KMS-11 (cell line): ENCODE results near the gene FANK1.
"Not testable (repeated sequence)": the region's sequence is repeated elsewhere in the genome, so short reads cannot be mapped to it uniquely, and the experiment has no call there.

Source experiments
- H2AFZ ChIP-seq: fragments of 200-600 bp; sonication (generic); 2 replicates; pipeline ENCODE4 v1.6.1; 2016; ENCODE audit warnings: antibody characterized with exemption, mixed run types, low read depth
- H3K27ac ChIP-seq: fragments of 200-600 bp; sonication (generic); 2 replicates; pipeline ENCODE4 v1.6.1; 2016; ENCODE audit warnings: mild to moderate bottlenecking, mixed run types
- H3K27me3 ChIP-seq: fragments of 200-600 bp; sonication (generic); 2 replicates; pipeline ENCODE4 v1.6.1; 2017; ENCODE audit warnings: mild to moderate bottlenecking, low read depth, mixed run types, moderate library complexity; ENCODE audit not compliant: insufficient read depth
- H3K36me3 ChIP-seq: fragments of 200-600 bp; sonication (generic); 2 replicates; pipeline ENCODE4 v1.6.1; 2017; ENCODE audit warnings: mild to moderate bottlenecking, mixed run types; ENCODE audit not compliant: insufficient read depth
- H3K4me1 ChIP-seq: fragments of 200-600 bp; sonication (generic); 2 replicates; pipeline ENCODE4 v1.6.1; 2016; ENCODE audit warnings: mild to moderate bottlenecking, low read depth, mixed run types; ENCODE audit not compliant: poor library complexity, severe bottlenecking
- H3K4me2 ChIP-seq: fragments of 200-600 bp; sonication (generic); 2 replicates; pipeline ENCODE4 v1.7.0; 2016; ENCODE audit warnings: mild to moderate bottlenecking, mixed run types
- H3K4me3 ChIP-seq: fragments of 200-600 bp; sonication (generic); IDR thresholded peaks from 2 replicates; pipeline ENCODE4 v1.6.1; 2017; ENCODE audit warnings: low read depth, low read length, mixed read lengths; ENCODE audit not compliant: insufficient read depth
- H3K79me2 ChIP-seq: fragments of 200-600 bp; sonication (generic); 2 replicates; pipeline ENCODE4 v1.6.1; 2016; ENCODE audit warnings: low read depth, mixed run types; ENCODE audit not compliant: insufficient read depth
- H3K9ac ChIP-seq: fragments of 200-600 bp; sonication (generic); 2 replicates; pipeline ENCODE4 v1.6.1; 2016; ENCODE audit warnings: mild to moderate bottlenecking, mixed run types
- H4K20me1 ChIP-seq: fragments of 200-600 bp; sonication (generic); 2 replicates; pipeline ENCODE4 v1.6.1; 2016; ENCODE audit warnings: mild to moderate bottlenecking, mixed run types; ENCODE audit not compliant: insufficient read depth
- TF ChIP-seq, protein P1 (sequence below): fragments of 200-600 bp; sonication (generic); conservative IDR thresholded peaks from 2 replicates; pipeline ENCODE4 v1.6.1; 2017; ENCODE audit warnings: low read depth, mild to moderate bottlenecking, antibody characterized with exemption, low read length, moderate library complexity, mixed read lengths

The FANK1 gene, protein sequence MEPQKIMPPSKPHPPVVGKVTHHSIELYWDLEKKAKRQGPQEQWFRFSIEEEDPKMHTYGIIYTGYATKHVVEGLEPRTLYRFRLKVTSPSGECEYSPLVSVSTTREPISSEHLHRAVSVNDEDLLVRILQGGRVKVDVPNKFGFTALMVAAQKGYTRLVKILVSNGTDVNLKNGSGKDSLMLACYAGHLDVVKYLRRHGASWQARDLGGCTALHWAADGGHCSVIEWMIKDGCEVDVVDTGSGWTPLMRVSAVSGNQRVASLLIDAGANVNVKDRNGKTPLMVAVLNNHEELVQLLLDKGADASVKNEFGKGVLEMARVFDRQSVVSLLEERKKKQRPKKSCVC

DNA sequence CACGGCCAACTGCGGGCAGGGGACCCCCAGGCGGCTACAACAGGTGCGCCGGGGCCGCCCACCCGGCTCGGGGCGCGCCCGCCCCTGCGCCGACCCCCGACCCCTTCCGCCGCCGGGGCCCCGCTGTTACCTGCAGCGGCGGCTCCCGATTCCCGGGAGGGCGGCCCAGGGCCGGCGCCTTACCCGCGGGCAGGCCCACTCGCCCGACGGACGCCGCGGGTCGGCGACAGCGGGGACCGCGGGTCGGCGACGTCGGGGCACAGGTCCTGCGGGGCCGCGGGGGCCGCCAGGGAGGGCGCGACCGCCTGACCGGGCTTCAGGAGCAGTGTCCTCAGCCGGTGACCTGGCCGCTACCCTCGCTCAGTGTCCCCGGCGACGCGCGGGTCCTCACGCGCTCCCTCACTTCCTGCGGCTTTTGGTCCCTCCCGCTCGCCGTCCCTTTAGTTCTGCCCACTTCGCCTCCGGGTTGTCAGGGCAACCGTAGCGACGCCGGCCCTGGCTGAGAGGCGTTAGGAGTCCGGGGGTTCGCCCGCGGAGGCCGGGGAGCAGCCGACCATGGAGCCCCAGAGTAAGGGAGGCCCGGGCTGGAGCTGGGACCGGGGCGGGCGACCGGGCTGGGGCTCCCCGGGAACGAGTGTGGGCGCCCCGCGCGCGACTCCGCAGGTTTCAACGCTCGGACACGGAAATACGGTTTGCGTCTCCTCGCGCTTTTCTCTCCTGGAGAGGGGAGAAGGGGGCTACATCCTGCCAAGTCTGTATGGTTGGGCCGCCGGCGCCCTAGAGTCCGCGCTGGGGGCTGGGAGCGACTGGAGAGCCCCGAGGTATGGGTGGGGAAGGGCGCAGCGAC, at the start of gene FANK1:
Gene FANK1, plus strand, starts transcription at position 477 of the 847 bp plus-strand sequence. Its CDS starts 79 bp downstream, at position 556.
- peak within 1 kb of the TSS; percentile 51 for H3K27ac ChIP-seq
- not testable (repeated sequence) for H3K27me3 ChIP-seq, H3K4me3 ChIP-seq, H4K20me1 ChIP-seq, H3K36me3 ChIP-seq, H3K4me1 ChIP-seq, H3K79me2 ChIP-seq
- peak within 1 kb of the TSS; percentile 75 for H2AFZ ChIP-seq
- H3K4me2 ChIP-seq: peak within 1 kb of the TSS; percentile 49
- H3K9ac ChIP-seq: peak within 1 kb of the TSS; percentile 70; the same call in 1 of the 2 replicates

DNA sequence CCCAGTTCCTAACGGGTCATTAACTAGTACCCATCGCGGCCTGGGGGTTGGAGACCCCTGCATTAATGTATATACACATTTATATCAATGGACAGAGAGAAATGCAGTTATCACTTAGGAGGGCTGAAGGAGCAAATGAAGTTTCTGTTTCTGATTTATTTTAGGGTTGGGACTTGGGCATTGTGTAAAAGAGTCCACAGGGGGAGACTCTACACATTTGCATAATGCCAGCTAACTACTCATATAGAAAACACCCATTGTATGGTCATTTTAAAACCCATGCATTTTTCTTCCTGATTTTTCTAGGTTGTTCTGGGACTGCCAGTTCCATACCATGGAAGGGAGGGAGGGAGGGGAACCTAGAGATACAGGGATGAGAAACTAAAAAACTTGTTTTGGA, 49.5 kb upstream of the FANK1 start:
- Histone ChIP-seq H3K36me3 (no peaks in the 10 kb centered on the region), H2AFZ (no peak overlapping the region), H4K20me1 (no peaks in the 10 kb centered on the region), H3K9ac (no peak overlapping the region), H3K4me3 (no peak overlapping the region), H3K27me3 (no peaks in the 10 kb centered on the region), H3K79me2 (no peaks in the 10 kb centered on the region), H3K4me2 (no peak overlapping the region), H3K4me1 (no peaks in the 10 kb centered on the region), H3K27ac (no peak overlapping the region)
- TF ChIP-seq, protein P1, sequence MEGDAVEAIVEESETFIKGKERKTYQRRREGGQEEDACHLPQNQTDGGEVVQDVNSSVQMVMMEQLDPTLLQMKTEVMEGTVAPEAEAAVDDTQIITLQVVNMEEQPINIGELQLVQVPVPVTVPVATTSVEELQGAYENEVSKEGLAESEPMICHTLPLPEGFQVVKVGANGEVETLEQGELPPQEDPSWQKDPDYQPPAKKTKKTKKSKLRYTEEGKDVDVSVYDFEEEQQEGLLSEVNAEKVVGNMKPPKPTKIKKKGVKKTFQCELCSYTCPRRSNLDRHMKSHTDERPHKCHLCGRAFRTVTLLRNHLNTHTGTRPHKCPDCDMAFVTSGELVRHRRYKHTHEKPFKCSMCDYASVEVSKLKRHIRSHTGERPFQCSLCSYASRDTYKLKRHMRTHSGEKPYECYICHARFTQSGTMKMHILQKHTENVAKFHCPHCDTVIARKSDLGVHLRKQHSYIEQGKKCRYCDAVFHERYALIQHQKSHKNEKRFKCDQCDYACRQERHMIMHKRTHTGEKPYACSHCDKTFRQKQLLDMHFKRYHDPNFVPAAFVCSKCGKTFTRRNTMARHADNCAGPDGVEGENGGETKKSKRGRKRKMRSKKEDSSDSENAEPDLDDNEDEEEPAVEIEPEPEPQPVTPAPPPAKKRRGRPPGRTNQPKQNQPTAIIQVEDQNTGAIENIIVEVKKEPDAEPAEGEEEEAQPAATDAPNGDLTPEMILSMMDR: no peak

DNA sequence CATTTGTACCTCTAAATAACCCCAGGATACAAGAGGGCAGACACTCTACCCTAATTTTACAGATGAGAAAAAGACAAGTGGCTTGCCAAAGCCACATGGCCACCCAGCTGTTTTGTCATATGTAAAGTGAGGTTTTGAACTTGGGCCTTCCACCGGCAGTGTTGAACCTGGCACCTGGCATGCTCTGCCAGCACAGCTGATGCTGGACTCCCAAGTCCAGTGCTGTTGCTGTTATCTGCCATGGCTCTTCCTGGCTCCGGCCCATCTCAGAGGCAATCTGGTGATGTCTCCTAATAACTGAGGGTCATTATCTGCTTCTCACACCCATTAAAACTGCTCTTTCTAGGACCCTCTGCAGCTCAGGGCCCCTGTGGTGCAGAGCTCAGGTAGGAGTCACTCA, 48.0 kb upstream of the FANK1 start:
- Histone ChIP-seq H3K4me3 (no peak overlapping the region), H3K4me2 (no peak overlapping the region), H2AFZ (no peak overlapping the region), H4K20me1 (no peaks in the 10 kb centered on the region), H3K36me3 (no peaks in the 10 kb centered on the region), H3K27me3 (no peaks in the 10 kb centered on the region), H3K4me1 (no peaks in the 10 kb centered on the region), H3K79me2 (no peaks in the 10 kb centered on the region), H3K27ac (no peak overlapping the region), H3K9ac (no peak overlapping the region)
- TF ChIP-seq, protein P1: no peak

DNA sequence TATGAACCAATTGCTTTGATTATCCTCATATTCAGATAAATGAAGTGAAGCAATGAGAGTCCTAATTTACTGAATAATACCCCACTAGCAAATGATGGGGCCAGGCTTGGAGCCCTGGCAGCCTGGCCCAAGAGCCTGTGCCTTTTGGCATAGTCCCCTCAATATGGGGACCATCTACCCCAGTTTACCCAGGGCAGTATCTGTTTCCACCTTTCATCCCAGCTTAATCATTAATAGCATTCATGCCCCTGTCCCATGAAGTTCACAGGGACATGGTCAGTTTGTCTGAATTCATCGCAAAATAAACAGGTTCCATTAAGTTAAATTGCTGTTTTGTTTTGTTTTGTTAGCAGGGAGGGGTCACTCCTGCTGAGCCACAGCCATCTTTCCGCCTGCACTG, 47.5 kb upstream of the FANK1 start:
- no peaks in the 10 kb centered on the region for H3K4me1 ChIP-seq
- TF ChIP-seq, protein P1: no peak
- no peaks in the 10 kb centered on the region for H3K36me3 ChIP-seq
- no peak overlapping the region for H3K9ac ChIP-seq
- H3K4me3 ChIP-seq: no peak overlapping the region
- no peak overlapping the region for H3K27ac ChIP-seq
- H3K79me2 ChIP-seq: no peaks in the 10 kb centered on the region
- H2AFZ ChIP-seq: no peak overlapping the region
- H3K4me2 ChIP-seq: no peak overlapping the region
- no peaks in the 10 kb centered on the region for H4K20me1 ChIP-seq
- H3K27me3 ChIP-seq: no peaks in the 10 kb centered on the region
